Fibroblast of lung (primary cell): ENCODE measurements around the gene CLSTN2. TPM values are rescaled to one million over a fixed set of nuclear protein-coding genes. Genes with fewer than 3 reads are reported as not detected.

Experiments used
- DNase-seq, 2 donors: peaks; one replicate each; pipeline versions ENCODE4 v3.0.0 to v3.0.0-alpha.2; 2010; ENCODE audit warnings: low read depth in 2 of 2
- H2AFZ ChIP-seq: 2 replicates; pipeline ENCODE4 v1.5.1; 2012; ENCODE audit warnings: low read length, control low read depth, inconsistent platforms
- H3K27ac ChIP-seq: 2 replicates; pipeline ENCODE4 v1.5.1; 2011; ENCODE audit warnings: low read length, control low read depth; ENCODE audit not compliant: insufficient read depth
- H3K27me3 ChIP-seq: 2 replicates; pipeline ENCODE4 v1.5.1; 2011; ENCODE audit warnings: mild to moderate bottlenecking, low read length; ENCODE audit not compliant: control insufficient read depth, insufficient read depth
- H3K36me3 ChIP-seq: 2 replicates; pipeline ENCODE4 v1.5.1; 2011; ENCODE audit warnings: low read length; ENCODE audit not compliant: control insufficient read depth, insufficient read depth
- H3K4me1 ChIP-seq: 2 replicates; pipeline ENCODE4 v1.5.1; 2011; ENCODE audit warnings: low read length; ENCODE audit not compliant: control insufficient read depth, insufficient read depth; ENCODE audit errors: extremely low read depth
- H3K4me2 ChIP-seq: 2 replicates; pipeline ENCODE4 v1.5.1; 2011; ENCODE audit warnings: low read length, control low read depth; ENCODE audit not compliant: insufficient read depth; ENCODE audit errors: extremely low read depth
- H3K4me3 ChIP-seq, 4 experiments: fragments of 200-600 bp in 1 of 4; sonication (generic) in 1 of 4; replicated peaks in 1 of 4; 2 replicates each; pipeline ENCODE4 v1.5.1; 2011 to 2016; ENCODE audit warnings: low read length in 4 of 4, low read depth in 3 of 4, mild to moderate bottlenecking in 3 of 4, control low read depth in 2 of 4, inconsistent platforms in 1 of 4, mixed read lengths in 1 of 4; ENCODE audit not compliant: insufficient read depth in 1 of 4; ENCODE audit errors: control extremely low read depth in 1 of 4
- H3K79me2 ChIP-seq: 2 replicates; pipeline ENCODE4 v1.5.1; 2012; ENCODE audit warnings: mild to moderate bottlenecking, low read length, inconsistent platforms; ENCODE audit not compliant: control insufficient read depth, insufficient read depth
- H3K9ac ChIP-seq: 2 replicates; pipeline ENCODE4 v1.5.1; 2011; ENCODE audit warnings: mild to moderate bottlenecking, low read length, control low read depth; ENCODE audit not compliant: insufficient read depth
- H3K9me3 ChIP-seq: 2 replicates; pipeline ENCODE4 v1.5.1; 2012; ENCODE audit warnings: low read depth, low read length; ENCODE audit not compliant: control insufficient read depth, insufficient read depth
- H4K20me1 ChIP-seq: 2 replicates; pipeline ENCODE4 v1.5.1; 2011; ENCODE audit warnings: low read length; ENCODE audit not compliant: control insufficient read depth, insufficient read depth; ENCODE audit errors: extremely low read depth
- CTCF ChIP-seq, 2 donors: IDR thresholded peaks in 1 of 2; conservative IDR thresholded peaks in 1 of 2; 1 replicate in 1 of 2; 2 replicates in 1 of 2; pipeline ENCODE4 v1.5.1; 2011 to 2012; ENCODE audit warnings: low read length in 2 of 2, control low read depth in 1 of 2, inconsistent platforms in 1 of 2, low read depth in 1 of 2, mild to moderate bottlenecking in 1 of 2
- EZH2 ChIP-seq: IDR thresholded peaks from 2 replicates; pipeline ENCODE4 v1.5.1; 2012; ENCODE audit warnings: low read length, control low read depth, mild to moderate bottlenecking; ENCODE audit errors: missing control alignments
- polyA plus RNA-seq, 2 donors: library from polyadenylated mRNA; depleted of rRNA in 1 of 2; stranded (reverse) in 1 of 2; unstranded in 1 of 2; fragments of >200 nt; gene quantifications; 2 replicates each; pipeline ENCODE4 v1.2.1, GENCODE V29; 2011 to 2012; ENCODE audit warnings: missing spikeins in 1 of 2
- total RNA-seq: library from RNA; depleted of rRNA; stranded (reverse); fragments of >200 nt; gene quantifications from 2 replicates; pipeline ENCODE4 v1.2.1, GENCODE V29; 2014

The CLSTN2 gene
- total and polyA plus RNA-seq, 2 donors (not counting 1 experiment from before 2014, with no cell fraction given), result under 0.01 to 1.3 TPM

GRCh38 chr3:140536926-140537726, 602.1 kb downstream of the CLSTN2 start:
- TF ChIP-seq CTCF (conservative IDR thresholded peaks at IDR 0.05 in 1 of 2, IDR thresholded peaks at IDR 0.05 in 1 of 2; ENCODE audit: low read depth in 1 of 2, low read length in 2 of 2), result no peak
- no peak for TF ChIP-seq EZH2
- no peak overlapping the region for H3K9ac ChIP-seq
- H3K9me3 ChIP-seq, result no peaks in the 10 kb centered on the region
- H3K4me2 ChIP-seq, result no peak overlapping the region
- H3K4me1 ChIP-seq, result no peaks in the 10 kb centered on the region
- no peaks in the 10 kb centered on the region for H4K20me1 ChIP-seq
- peak in 1 of 2 donors; percentile 16 for DNase-seq
- H3K27me3 ChIP-seq, result no peaks in the 10 kb centered on the region
- H2AFZ ChIP-seq, result no peak overlapping the region
- no peaks in the 10 kb centered on the region for H3K36me3 ChIP-seq
- H3K79me2 ChIP-seq, result no peaks in the 10 kb centered on the region
- H3K27ac ChIP-seq, result no peak overlapping the region
- no peak overlapping the region for H3K4me3 ChIP-seq

GRCh38 chr3:140537727-140538082, 602.7 kb downstream of the CLSTN2 start:
- H2AFZ ChIP-seq, result no peak overlapping the region
- H3K27me3 ChIP-seq, result no peaks in the 10 kb centered on the region
- no peak overlapping the region for H3K4me3 ChIP-seq
- no peaks in the 10 kb centered on the region for H3K36me3 ChIP-seq
- H3K4me2 ChIP-seq, result no peak overlapping the region
- TF ChIP-seq CTCF (conservative IDR thresholded peaks at IDR 0.05 in 1 of 2, IDR thresholded peaks at IDR 0.05 in 1 of 2; ENCODE audit: low read depth in 1 of 2, low read length in 2 of 2), result no peak
- TF ChIP-seq EZH2, result no peak
- no peaks in the 10 kb centered on the region for H3K79me2 ChIP-seq
- no peaks in the 10 kb centered on the region for H3K9me3 ChIP-seq
- no peak for DNase-seq
- no peaks in the 10 kb centered on the region for H4K20me1 ChIP-seq
- H3K4me1 ChIP-seq, result no peaks in the 10 kb centered on the region
- H3K27ac ChIP-seq, result no peak overlapping the region
- H3K9ac ChIP-seq, result no peak overlapping the region

GRCh38 chr3:140540262-140540661, 605.3 kb downstream of the CLSTN2 start:
- no peaks in the 10 kb centered on the region for H4K20me1 ChIP-seq
- H2AFZ ChIP-seq, result no peak overlapping the region
- no peak for TF ChIP-seq CTCF (conservative IDR thresholded peaks at IDR 0.05 in 1 of 2, IDR thresholded peaks at IDR 0.05 in 1 of 2; ENCODE audit: low read depth in 1 of 2, low read length in 2 of 2)
- no peak for TF ChIP-seq EZH2

More at GRCh38 chr3:140540262-140540661, 605.3 kb downstream of the CLSTN2 start:
- H3K4me1 ChIP-seq, result no peaks in the 10 kb centered on the region
- no peak overlapping the region for H3K27ac ChIP-seq
- H3K79me2 ChIP-seq, result no peaks in the 10 kb centered on the region
- no peaks in the 10 kb centered on the region for H3K27me3 ChIP-seq
- no peak overlapping the region for H3K9ac ChIP-seq
- no peak overlapping the region for H3K4me2 ChIP-seq
- no peaks in the 10 kb centered on the region for H3K36me3 ChIP-seq
- no peak overlapping the region for H3K4me3 ChIP-seq
- DNase-seq, result no peak
- H3K9me3 ChIP-seq, result no peaks in the 10 kb centered on the region
